ENCODE measurements around the gene CCDC9B. TPM values are rescaled to one million over a fixed set of nuclear protein-coding genes. Genes with fewer than 3 reads are reported as not detected.

Gene CCDC9B
- total RNA-seq, 1 donor from 2014 or later, result 9.8 TPM

DNA sequence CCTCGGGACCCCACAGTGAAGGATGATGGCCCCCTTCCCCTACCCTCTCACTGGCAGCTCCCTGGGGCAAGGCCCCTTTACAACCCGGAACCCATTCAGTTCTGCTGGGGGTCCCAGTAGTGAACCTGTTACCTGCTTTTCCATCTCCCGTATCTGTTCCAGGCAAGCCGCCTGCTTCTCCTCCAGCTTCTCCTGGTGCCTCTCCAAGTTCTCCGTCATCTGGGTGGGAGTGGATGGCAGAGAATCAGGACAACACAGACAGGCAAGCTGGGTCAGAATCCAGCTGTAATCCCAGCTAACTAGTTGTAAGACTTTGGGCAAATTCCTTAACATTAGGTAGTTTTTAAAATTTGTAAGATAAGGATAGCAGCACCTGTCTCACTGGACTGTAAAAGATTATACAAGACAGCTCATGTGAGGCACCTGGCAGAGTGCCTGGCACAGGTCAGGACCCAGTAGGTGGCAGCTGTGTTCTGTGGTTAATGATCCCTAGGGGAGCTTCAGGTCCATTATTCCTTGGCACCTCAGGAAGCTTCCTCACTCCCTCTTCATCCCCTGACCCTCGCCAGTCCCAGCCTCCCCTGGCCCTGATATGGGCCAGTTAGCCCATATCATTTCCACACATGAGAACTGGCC lies 51.5 kb downstream of the CCDC9B start:
- Histone ChIP-seq H3K27me3 (ENCODE audit: insufficient read depth, low read length) (peaks cover 12% of the 10 kb centered on the region), H3K36me3 (ENCODE audit: insufficient read depth, low read length) (no peaks in the 10 kb centered on the region), H3K4me2 (ENCODE audit: low read length) (no peak overlapping the region), H3K4me1 (ENCODE audit: insufficient read depth, low read length) (peaks cover 19% of the 10 kb centered on the region), H4K20me1 (ENCODE audit: insufficient read depth, low read length) (no peaks in the 10 kb centered on the region), H2AFZ (ENCODE audit: low read depth, low read length) (no peak overlapping the region), H3K9me3 (ENCODE audit: insufficient read depth, low read depth, low read length) (no peaks in the 10 kb centered on the region), H3K27ac (ENCODE audit: low read depth, low read length) (no peak overlapping the region), H3K79me2 (ENCODE audit: insufficient read depth, low read length) (no peaks in the 10 kb centered on the region), H3K9ac (ENCODE audit: low read length) (no peak overlapping the region), H3K4me3 (ENCODE audit: insufficient read depth, low read depth, low read length) (no peak overlapping the region)
- peaks cover 44% of the 10 kb centered on the region for H3K27me3 Mint-ChIP-seq (ENCODE audit: low read depth, unreplicated experiment)
- H3K4me3 Mint-ChIP-seq (ENCODE audit: unreplicated experiment), result peak overlapping the region; percentile 14
- DNase-seq (ENCODE audit: low read depth) (no peak), FAIRE-seq (no peak)
- no peaks in the 10 kb centered on the region for H3K9me3 Mint-ChIP-seq (ENCODE audit: unreplicated experiment)
- H3K27ac Mint-ChIP-seq (ENCODE audit: unreplicated experiment), result no peak overlapping the region
- H3K36me3 Mint-ChIP-seq (ENCODE audit: low read depth, unreplicated experiment), result peaks cover 2% of the 10 kb centered on the region
- TF ChIP-seq EZH2 (IDR thresholded peaks at IDR 0.05; ENCODE audit: insufficient read depth, low read length), result no peak
- TF ChIP-seq, protein P1, sequence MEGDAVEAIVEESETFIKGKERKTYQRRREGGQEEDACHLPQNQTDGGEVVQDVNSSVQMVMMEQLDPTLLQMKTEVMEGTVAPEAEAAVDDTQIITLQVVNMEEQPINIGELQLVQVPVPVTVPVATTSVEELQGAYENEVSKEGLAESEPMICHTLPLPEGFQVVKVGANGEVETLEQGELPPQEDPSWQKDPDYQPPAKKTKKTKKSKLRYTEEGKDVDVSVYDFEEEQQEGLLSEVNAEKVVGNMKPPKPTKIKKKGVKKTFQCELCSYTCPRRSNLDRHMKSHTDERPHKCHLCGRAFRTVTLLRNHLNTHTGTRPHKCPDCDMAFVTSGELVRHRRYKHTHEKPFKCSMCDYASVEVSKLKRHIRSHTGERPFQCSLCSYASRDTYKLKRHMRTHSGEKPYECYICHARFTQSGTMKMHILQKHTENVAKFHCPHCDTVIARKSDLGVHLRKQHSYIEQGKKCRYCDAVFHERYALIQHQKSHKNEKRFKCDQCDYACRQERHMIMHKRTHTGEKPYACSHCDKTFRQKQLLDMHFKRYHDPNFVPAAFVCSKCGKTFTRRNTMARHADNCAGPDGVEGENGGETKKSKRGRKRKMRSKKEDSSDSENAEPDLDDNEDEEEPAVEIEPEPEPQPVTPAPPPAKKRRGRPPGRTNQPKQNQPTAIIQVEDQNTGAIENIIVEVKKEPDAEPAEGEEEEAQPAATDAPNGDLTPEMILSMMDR (IDR thresholded peaks at IDR 0.05; ENCODE audit: insufficient read depth, low read depth, low read length), result no peak
- H3K4me1 Mint-ChIP-seq (ENCODE audit: low read depth, unreplicated experiment), result peaks cover 18% of the 10 kb centered on the region

DNA sequence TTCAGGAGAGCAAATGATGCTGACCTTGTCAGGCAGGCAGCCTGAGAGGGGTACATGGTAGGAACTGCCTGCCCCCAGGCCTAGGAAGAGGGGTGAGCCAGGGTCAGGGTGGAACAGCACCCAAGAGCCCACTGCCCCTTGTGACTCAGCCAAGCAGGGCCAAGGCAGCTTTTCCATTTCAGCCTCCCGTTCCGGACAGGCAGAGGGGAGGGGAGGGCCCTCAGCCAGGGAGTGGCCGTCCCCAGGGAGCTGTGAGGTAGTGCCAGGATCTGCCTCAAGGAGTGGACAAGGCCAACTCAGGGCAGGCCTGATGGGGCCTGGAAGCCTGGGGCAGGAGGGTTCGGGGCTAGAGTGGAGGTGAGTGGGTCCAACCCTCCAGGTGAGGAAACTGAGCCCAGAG lies 52.8 kb downstream of the CCDC9B start:
- H3K9me3 ChIP-seq (ENCODE audit: insufficient read depth, low read depth, low read length), result no peaks in the 10 kb centered on the region
- FAIRE-seq, result no peak

DNA sequence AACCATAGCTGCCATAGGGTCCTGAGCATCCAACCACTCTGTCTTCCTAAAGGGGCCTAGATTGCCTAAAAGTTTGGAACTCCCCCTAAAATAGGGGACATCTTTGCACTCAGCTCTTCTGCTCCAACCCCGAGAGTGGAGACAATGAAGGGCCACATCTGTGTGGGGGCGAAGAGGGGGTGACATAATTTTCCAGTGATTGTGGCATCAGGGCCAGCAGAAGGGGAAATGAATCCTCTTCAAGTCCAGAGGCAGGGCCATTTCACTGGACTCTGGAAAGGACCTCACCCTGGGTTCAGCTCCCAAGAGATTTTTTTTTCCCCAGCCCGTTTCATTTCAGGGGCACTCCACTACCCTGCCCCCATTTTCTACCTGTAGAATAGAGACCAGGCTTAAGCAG lies 53.2 kb downstream of the CCDC9B start:
- peaks cover 38% of the 10 kb centered on the region for H3K27me3 Mint-ChIP-seq (ENCODE audit: low read depth, unreplicated experiment)
- H3K36me3 Mint-ChIP-seq (ENCODE audit: low read depth, unreplicated experiment), result peaks cover 2% of the 10 kb centered on the region
- H3K79me2 ChIP-seq (ENCODE audit: insufficient read depth, low read length), result no peaks in the 10 kb centered on the region
- no peak overlapping the region for H3K4me2 ChIP-seq (ENCODE audit: low read length)
- TF ChIP-seq EZH2 (IDR thresholded peaks at IDR 0.05; ENCODE audit: insufficient read depth, low read length), result no peak
- TF ChIP-seq, protein P1 (IDR thresholded peaks at IDR 0.05; ENCODE audit: insufficient read depth, low read depth, low read length), result no peak
- FAIRE-seq (no peak), DNase-seq (ENCODE audit: low read depth) (no peak)
- peaks cover 27% of the 10 kb centered on the region for H3K27me3 ChIP-seq (ENCODE audit: insufficient read depth, low read length)
- no peaks in the 10 kb centered on the region for H3K9me3 ChIP-seq (ENCODE audit: insufficient read depth, low read depth, low read length)
- H3K27ac Mint-ChIP-seq (ENCODE audit: unreplicated experiment), result no peak overlapping the region
- H3K36me3 ChIP-seq (ENCODE audit: insufficient read depth, low read length), result no peaks in the 10 kb centered on the region
- H2AFZ ChIP-seq (ENCODE audit: low read depth, low read length), result no peak overlapping the region
- no peak overlapping the region for H3K4me3 Mint-ChIP-seq (ENCODE audit: unreplicated experiment)
- H3K9ac ChIP-seq (ENCODE audit: low read length), result no peak overlapping the region
- H3K27ac ChIP-seq (ENCODE audit: low read depth, low read length), result no peak overlapping the region
- H3K4me3 ChIP-seq (ENCODE audit: insufficient read depth, low read depth, low read length), result no peak overlapping the region
- H3K4me1 Mint-ChIP-seq (ENCODE audit: low read depth, unreplicated experiment), result peaks cover 18% of the 10 kb centered on the region
- H3K9me3 Mint-ChIP-seq (ENCODE audit: unreplicated experiment), result no peaks in the 10 kb centered on the region
- H3K4me1 ChIP-seq (ENCODE audit: insufficient read depth, low read length), result peaks cover 19% of the 10 kb centered on the region
- no peaks in the 10 kb centered on the region for H4K20me1 ChIP-seq (ENCODE audit: insufficient read depth, low read length)

More for the DNA sequence above, 52.8 kb downstream of the CCDC9B start:
- Mint-ChIP-seq H3K27me3 (ENCODE audit: low read depth, unreplicated experiment) (peaks cover 41% of the 10 kb centered on the region), H3K9me3 (ENCODE audit: unreplicated experiment) (no peaks in the 10 kb centered on the region), H3K27ac (ENCODE audit: unreplicated experiment) (no peak overlapping the region), H3K4me3 (ENCODE audit: unreplicated experiment) (no peak overlapping the region), H3K36me3 (ENCODE audit: low read depth, unreplicated experiment) (peaks cover 2% of the 10 kb centered on the region), H3K4me1 (ENCODE audit: low read depth, unreplicated experiment) (peaks cover 18% of the 10 kb centered on the region)
- H3K79me2 ChIP-seq (ENCODE audit: insufficient read depth, low read length), result no peaks in the 10 kb centered on the region
- no peaks in the 10 kb centered on the region for H3K36me3 ChIP-seq (ENCODE audit: insufficient read depth, low read length)
- H3K27ac ChIP-seq (ENCODE audit: low read depth, low read length), result no peak overlapping the region
- peaks cover 19% of the 10 kb centered on the region for H3K4me1 ChIP-seq (ENCODE audit: insufficient read depth, low read length)
- DNase-seq (ENCODE audit: low read depth), result no peak
- H3K4me3 ChIP-seq (ENCODE audit: insufficient read depth, low read depth, low read length), result no peak overlapping the region
- peaks cover 23% of the 10 kb centered on the region for H3K27me3 ChIP-seq (ENCODE audit: insufficient read depth, low read length)
- TF ChIP-seq, protein P1 (IDR thresholded peaks at IDR 0.05; ENCODE audit: insufficient read depth, low read depth, low read length), result no peak
- no peak for TF ChIP-seq EZH2 (IDR thresholded peaks at IDR 0.05; ENCODE audit: insufficient read depth, low read length)
- H3K4me2 ChIP-seq (ENCODE audit: low read length), result no peak overlapping the region
- H3K9ac ChIP-seq (ENCODE audit: low read length), result no peak overlapping the region
- no peaks in the 10 kb centered on the region for H4K20me1 ChIP-seq (ENCODE audit: insufficient read depth, low read length)
- no peak overlapping the region for H2AFZ ChIP-seq (ENCODE audit: low read depth, low read length)

Measured in astrocyte (in vitro differentiated cells and primary cell).